22Rv1 (cell line): ENCODE data around the gene DMAP1.

Experiments used
- H3K27ac ChIP-seq: fragments of 450-650 bp; 2 replicates; pipeline ENCODE4 v1.5.1; 2017
- ZFX ChIP-seq: fragments of 450-650 bp; IDR thresholded peaks from 2 replicates; pipeline ENCODE4 v1.6.1; 2017; ENCODE audit warnings: antibody characterized with exemption, borderline replicate concordance
- TF ChIP-seq, protein P1 (sequence below): fragments of 450-650 bp; IDR thresholded peaks from 2 replicates; pipeline ENCODE4 v1.5.1; 2017; ENCODE audit warnings: mild to moderate bottlenecking

The DMAP1 gene

DNA sequence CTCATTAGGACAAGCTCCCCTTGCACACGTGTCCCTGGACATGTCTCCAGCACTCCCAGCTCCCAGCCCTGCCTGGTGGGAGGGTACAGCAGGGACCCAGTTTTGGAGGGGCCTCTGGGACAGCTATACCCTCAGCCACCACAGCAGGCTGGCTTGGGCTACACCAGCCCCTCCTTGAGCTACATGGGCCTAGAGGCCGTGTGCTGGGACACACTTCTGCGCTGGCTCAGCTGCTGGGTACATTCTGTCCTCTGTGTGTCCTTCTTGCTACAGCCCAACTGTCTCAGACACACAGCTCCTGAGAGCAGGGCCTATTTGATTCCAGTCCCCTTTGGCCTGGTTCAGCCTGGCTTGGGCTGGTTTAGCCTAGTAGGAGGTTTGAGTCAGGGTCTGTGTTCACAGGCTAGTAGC lies 26.7 kb downstream of the DMAP1 start:
- no peak overlapping the region for H3K27ac ChIP-seq
- TF ChIP-seq ZFX: no peak
- TF ChIP-seq, protein P1, sequence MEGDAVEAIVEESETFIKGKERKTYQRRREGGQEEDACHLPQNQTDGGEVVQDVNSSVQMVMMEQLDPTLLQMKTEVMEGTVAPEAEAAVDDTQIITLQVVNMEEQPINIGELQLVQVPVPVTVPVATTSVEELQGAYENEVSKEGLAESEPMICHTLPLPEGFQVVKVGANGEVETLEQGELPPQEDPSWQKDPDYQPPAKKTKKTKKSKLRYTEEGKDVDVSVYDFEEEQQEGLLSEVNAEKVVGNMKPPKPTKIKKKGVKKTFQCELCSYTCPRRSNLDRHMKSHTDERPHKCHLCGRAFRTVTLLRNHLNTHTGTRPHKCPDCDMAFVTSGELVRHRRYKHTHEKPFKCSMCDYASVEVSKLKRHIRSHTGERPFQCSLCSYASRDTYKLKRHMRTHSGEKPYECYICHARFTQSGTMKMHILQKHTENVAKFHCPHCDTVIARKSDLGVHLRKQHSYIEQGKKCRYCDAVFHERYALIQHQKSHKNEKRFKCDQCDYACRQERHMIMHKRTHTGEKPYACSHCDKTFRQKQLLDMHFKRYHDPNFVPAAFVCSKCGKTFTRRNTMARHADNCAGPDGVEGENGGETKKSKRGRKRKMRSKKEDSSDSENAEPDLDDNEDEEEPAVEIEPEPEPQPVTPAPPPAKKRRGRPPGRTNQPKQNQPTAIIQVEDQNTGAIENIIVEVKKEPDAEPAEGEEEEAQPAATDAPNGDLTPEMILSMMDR: no peak

DNA sequence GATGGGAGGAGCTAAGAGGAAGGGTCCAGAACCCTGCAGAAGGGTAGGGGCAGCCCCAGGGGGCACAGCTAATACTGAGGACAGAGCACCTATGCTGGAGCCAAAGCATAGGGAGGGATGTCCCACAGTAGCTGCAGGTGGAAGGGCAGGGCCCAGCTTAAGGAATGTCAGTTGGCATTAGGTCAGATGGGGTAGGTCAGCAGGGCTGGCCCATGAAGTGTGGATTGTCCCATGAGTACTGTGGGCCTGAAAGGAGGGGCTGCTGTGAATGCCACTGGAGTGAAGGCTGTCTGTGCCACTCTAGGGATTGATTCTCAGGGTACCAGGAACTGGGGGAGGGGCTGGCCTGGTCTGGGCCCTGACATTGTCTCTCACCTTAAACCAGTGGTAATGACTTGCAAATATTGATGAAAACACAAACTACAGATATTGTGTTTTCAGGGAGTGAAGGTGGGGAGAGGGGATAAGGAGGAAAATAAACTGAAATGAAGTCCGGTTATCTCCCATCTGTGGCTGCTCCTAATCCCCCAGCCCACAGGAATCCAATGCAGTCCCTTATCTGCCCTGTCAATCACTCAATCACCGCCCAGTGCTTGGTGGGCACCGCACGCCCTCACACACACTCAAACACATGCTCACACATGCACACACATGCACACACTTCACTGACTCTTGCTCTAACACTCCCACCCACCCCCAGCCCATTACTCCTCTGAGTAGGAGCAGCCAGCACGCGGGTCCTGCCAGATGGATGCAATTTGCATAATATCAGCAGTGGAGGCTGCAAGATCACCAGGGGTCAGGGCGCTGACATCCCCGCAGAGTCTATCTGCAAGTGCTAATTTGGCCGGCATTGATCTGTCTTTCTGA lies 27.8 kb downstream of the DMAP1 start:
- no peak overlapping the region for H3K27ac ChIP-seq
- TF ChIP-seq, protein P1: no peak
- TF ChIP-seq ZFX: no peak

DNA sequence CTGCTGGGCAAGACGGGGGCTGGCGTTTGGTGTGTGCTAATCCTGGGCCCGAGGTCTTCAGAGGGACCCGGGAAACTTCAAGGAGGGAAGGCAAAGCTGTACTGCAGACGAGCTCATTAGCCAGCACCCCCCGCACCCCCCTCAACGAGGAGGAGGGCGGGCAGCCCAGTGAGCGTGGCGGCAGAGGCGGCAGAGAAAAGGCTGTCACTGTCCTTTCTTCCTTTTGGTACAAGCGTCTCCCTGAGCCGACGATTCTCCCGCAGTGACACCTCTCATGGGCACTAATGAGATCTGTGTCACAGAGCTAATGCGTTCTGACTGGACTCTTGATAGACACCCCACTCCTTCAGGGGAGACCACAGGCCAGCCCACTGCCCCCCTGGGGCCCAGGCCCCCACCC lies 29.5 kb downstream of the DMAP1 start:
- H3K27ac ChIP-seq: no peak overlapping the region
- TF ChIP-seq, protein P1: no peak
- no peak for TF ChIP-seq ZFX

DNA sequence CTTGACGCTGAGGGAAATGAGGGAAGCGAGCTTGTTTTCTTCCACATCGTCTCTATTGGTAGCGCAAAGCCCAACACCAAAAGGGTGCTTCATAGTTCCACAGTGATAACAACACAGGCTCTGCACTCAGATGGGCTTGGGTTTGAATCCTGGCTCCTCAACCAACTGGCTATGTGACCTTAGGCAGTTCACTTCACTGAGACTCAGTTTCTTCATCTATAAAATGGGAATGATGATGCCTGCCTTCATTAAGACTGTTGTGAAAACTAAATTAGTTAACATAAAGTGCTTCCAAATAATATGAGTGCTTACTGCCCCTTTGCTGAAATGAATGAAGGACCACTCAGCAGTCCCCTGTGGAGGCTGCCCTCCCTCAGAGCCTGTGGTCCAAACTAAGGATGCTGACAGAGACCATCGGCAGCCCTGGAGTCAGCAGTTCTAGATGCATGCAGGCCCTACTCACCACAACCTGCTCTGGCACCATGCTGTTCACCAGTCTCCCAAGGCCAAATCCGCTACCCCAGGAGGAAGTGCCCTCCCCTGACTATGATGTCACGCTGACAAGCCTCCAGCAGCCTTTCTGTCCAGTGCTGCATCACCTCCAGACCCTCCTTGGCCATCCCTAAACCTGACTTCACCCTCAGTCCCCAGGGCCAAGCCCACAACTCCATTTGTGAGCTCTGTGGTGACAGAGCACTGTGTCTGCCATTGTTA lies 30.7 kb downstream of the DMAP1 start:
- H3K27ac ChIP-seq: no peak overlapping the region
- TF ChIP-seq, protein P1: no peak
- no peak for TF ChIP-seq ZFX

DNA sequence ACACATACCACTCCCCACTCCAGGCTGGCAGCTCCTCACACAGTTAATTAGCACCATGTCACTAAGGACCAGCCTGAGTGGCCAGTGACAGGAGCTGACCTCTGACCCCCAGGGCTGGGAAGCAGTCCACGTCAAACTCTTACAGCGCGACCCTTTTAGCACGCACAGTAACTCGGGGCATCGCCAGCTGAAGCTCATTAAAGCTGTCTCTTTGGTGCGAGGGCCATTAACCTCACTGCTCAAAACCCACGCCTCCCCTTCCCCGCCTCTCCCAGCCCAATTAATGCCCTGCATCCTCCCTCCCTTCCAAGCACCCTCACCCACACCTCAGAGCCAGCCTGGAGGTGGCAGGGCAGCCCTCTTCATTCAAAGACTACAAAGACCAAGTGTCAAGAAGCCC lies 31.7 kb downstream of the DMAP1 start:
- TF ChIP-seq, protein P1: no peak
- no peak for TF ChIP-seq ZFX
- no peak overlapping the region for H3K27ac ChIP-seq

DNA sequence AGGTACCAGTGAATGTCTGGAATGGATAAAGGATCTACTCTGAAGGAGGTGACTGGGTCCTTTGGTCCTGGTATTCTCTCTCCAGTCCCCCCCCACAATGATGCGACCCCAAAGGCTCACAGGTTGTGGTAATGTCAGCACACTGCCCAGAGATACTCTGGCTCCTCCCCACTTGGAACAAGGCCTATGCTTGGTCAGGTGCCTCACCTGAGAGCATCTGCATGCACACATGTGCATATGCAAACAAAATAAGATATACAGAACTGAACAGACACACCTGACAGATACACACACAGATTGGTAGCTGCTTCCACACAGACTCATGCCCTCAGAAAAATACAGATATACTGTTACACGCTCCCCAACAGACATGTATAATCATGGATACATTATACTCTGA lies 33.5 kb downstream of the DMAP1 start:
- H3K27ac ChIP-seq: no peak overlapping the region
- TF ChIP-seq, protein P1: no peak
- TF ChIP-seq ZFX: no peak

DNA sequence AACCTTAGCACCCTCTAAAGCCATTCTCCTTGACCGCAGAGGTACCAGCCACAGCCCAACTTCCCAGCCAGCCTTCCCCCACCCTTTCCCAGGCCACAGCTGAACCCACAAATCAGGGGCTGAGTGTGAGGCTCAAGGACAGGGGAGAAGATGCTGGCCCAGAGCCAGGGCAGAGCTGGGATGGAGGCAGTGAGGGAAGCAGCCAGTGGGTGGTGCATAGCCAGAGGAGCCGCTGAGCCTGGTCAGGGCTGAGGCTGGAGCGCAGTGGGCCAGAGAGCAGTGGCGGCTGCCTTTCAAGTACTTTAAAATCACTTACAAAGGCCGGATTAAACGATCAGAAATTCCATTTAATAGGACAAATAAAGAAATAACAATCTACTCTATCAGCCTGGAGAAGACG lies 36.3 kb downstream of the DMAP1 start:
- TF ChIP-seq, protein P1: no peak
- TF ChIP-seq ZFX: no peak
- H3K27ac ChIP-seq: no peak overlapping the region
